ENCODE measurements around the gene GNB1L.

Gene GNB1L

GRCh38 chr22:19876314-19876940, 21.8 kb upstream of the GNB1L start:
- DNase-seq (ENCODE audit: low spot score): no peak

GRCh38 chr22:19875531-19876313, 21.0 kb upstream of the GNB1L start:
- DNase-seq (ENCODE audit: low spot score): no peak

- no peak for DNase-seq (ENCODE audit: low spot score)
Measured at GRCh38 chr22:19875061-19875530, 20.4 kb upstream of the GNB1L start.

- no peak for DNase-seq (ENCODE audit: low spot score)
Measured at GRCh38 chr22:19874307-19875060, 19.8 kb upstream of the GNB1L start.

- no peak for DNase-seq (ENCODE audit: low spot score)
Measured at GRCh38 chr22:19873960-19874306, 19.3 kb upstream of the GNB1L start.

GRCh38 chr22:19873138-19873959, 18.7 kb upstream of the GNB1L start:
- DNase-seq (ENCODE audit: low spot score): no peak

- no peak for DNase-seq (ENCODE audit: low spot score)
Measured at GRCh38 chr22:19872779-19873137, 18.1 kb upstream of the GNB1L start.

- no peak for DNase-seq (ENCODE audit: low spot score)
Measured at GRCh38 chr22:19871845-19872778, 17.4 kb upstream of the GNB1L start.

- no peak for DNase-seq (ENCODE audit: low spot score)
Measured at GRCh38 chr22:19871023-19871844, 16.6 kb upstream of the GNB1L start.

- DNase-seq (ENCODE audit: low spot score): no peak
Measured at GRCh38 chr22:19870153-19871022, 15.7 kb upstream of the GNB1L start.

- DNase-seq (ENCODE audit: low spot score): no peak
Measured at GRCh38 chr22:19869497-19870152, 15.0 kb upstream of the GNB1L start.

GRCh38 chr22:19868773-19869471, 14.2 kb upstream of the GNB1L start:
- DNase-seq (ENCODE audit: low spot score): no peak

GRCh38 chr22:19868333-19868732, 13.7 kb upstream of the GNB1L start:
- no peak for DNase-seq (ENCODE audit: low spot score)

GRCh38 chr22:19867617-19868016, 12.9 kb upstream of the GNB1L start:
- DNase-seq (ENCODE audit: low spot score): no peak

GRCh38 chr22:19866665-19867009, 12.0 kb upstream of the GNB1L start:
- no peak for DNase-seq (ENCODE audit: low spot score)

GRCh38 chr22:19865141-19865829, 10.6 kb upstream of the GNB1L start:
- DNase-seq (ENCODE audit: low spot score): no peak

GRCh38 chr22:19864538-19865106, 9.9 kb upstream of the GNB1L start:
- DNase-seq (ENCODE audit: low spot score): no peak
